CD4-positive, alpha-beta T cell (primary cell): Measurements from ENCODE around the gene MEGF11. TPM values are rescaled to one million over a fixed set of nuclear protein-coding genes. Genes with fewer than 3 reads are reported as not detected.

ENCODE experiments used
- ATAC-seq: fragments of 200-7000 bp; cut with Tn5 transposase; one replicate; pipeline ENCODE4 v1.10.0; 2022; ENCODE audit warnings: mild to moderate bottlenecking; ENCODE audit not compliant: poor library complexity
- CTCF ChIA-PET: fragments of 350-600 bp; sonication (Branson Sonifier 250); formaldehyde crosslinking; loops from one replicate; lab custom pipeline; 2021; ENCODE audit warnings: antibody characterized with exemption, inconsistent platforms; lab: Charles Lee
- POLR2A ChIA-PET: fragments of 350-600 bp; sonication (Branson Sonifier 250); formaldehyde crosslinking; loops from one replicate; lab custom pipeline; 2021; ENCODE audit warnings: antibody characterized with exemption, inconsistent platforms; lab: Charles Lee
- DNase-seq, 14 experiments: peaks; one replicate each; pipeline ENCODE4 v3.0.0-alpha.2; 2013 to 2020; ENCODE audit warnings: mixed read lengths in 2 of 14
- H3K27ac ChIP-seq, 2 donors: one replicate each; pipeline versions ENCODE4 v1.5.1 to v1.7.0; 2013; ENCODE audit warnings: low read length in 2 of 2, low read depth in 1 of 2, mild to moderate bottlenecking in 1 of 2
- H3K27me3 ChIP-seq, 2 experiments: 1 replicate in 1 of 2; 2 replicates in 1 of 2; pipeline versions ENCODE4 v1.6.1 to v1.7.0; 2013; ENCODE audit warnings: low read length in 2 of 2, control low read depth in 1 of 2, mild to moderate bottlenecking in 1 of 2, moderate library complexity in 1 of 2; ENCODE audit not compliant: insufficient read depth in 2 of 2, control insufficient read depth in 1 of 2
- H3K36me3 ChIP-seq: one replicate; pipeline ENCODE4 v1.6.1; 2013; ENCODE audit warnings: low read length, control low read depth; ENCODE audit not compliant: insufficient read depth
- H3K4me1 ChIP-seq: one replicate; pipeline ENCODE4 v1.6.1; 2013; ENCODE audit warnings: low read length, control low read depth; ENCODE audit not compliant: insufficient read depth
- H3K4me3 ChIP-seq: one replicate; pipeline ENCODE4 v1.5.1; 2013; ENCODE audit warnings: mild to moderate bottlenecking, low read length, moderate library complexity
- H3K9me3 ChIP-seq, 2 experiments: 1 replicate in 1 of 2; 2 replicates in 1 of 2; pipeline versions ENCODE4 v1.6.1 to v1.7.0; 2013; ENCODE audit warnings: low read length in 2 of 2, mild to moderate bottlenecking in 2 of 2, control low read depth in 1 of 2, moderate library complexity in 1 of 2; ENCODE audit not compliant: control insufficient read depth in 1 of 2, insufficient read depth in 1 of 2
- H3K27ac Mint-ChIP-seq: one replicate; pipeline ENCODE4 v1.8.0; 2020; ENCODE audit warnings: mixed read lengths
- H3K27me3 Mint-ChIP-seq: one replicate; pipeline ENCODE4 v1.8.0; 2021; ENCODE audit warnings: mixed read lengths
- H3K36me3 Mint-ChIP-seq: one replicate; pipeline ENCODE4 v1.8.0; 2021; ENCODE audit warnings: low read depth, mixed read lengths
- H3K4me1 Mint-ChIP-seq: one replicate; pipeline ENCODE4 v1.8.0; 2021; ENCODE audit warnings: low read depth, mixed read lengths
- H3K4me3 Mint-ChIP-seq: one replicate; pipeline ENCODE4 v1.8.0; 2020; ENCODE audit warnings: mild to moderate bottlenecking, mixed read lengths
- H3K9me3 Mint-ChIP-seq: one replicate; pipeline ENCODE4 v1.8.0; 2020; ENCODE audit warnings: mixed read lengths
- intact Hi-C, 2 experiments: fragments of 100-400 bp; cut with DNase I in 1 of 2; cut with micrococcal nuclease in 1 of 2; formaldehyde crosslinking; loops; one replicate each; pipeline versions ENCODE4 v1.15.1 to v1.9.0; 2023 to 2025; cut with DNase I, micrococcal nuclease
- total RNA-seq, 174 experiments: library from RNA in 2 of 174; stranded (reverse) in 2 of 174; gene quantifications; one replicate each; pipeline ENCODE4 v1.2.3 and lab custom pipeline; 2021 to 2026
- TF ChIP-seq, protein P1 (sequence below): fragments of 200-600 bp; IDR thresholded peaks from one replicate; pipeline ENCODE4 v1.8.0; 2022; ENCODE audit warnings: antibody characterized with exemption, mild to moderate bottlenecking

MEGF11 gene
- total RNA-seq, 2 experiments from 2014 or later = not detected

DNA sequence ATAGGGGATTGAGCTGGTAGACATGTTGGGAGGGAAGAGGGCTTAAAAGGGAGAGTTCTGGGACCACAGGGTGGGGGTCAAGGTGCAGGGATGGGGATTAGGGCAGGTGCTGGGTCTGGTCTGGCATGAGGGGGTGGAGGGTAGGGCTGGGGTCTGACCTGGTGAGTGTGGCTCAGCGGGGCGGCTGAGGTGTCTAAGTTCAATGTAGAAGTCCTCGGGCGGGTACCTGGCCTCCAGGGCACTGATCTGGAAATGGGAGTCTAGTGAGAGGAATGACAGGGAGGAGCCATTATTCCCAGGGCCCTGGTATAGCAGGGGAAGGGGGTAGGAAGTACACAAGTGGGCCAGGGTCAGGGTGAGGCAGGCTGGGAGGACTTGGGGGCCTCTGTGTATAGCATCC is 344.7 kb downstream of the MEGF11 start:
- CTCF ChIA-PET = no interaction called here
- POLR2A ChIA-PET = no interaction called here
- Histone ChIP-seq H3K36me3 (peaks cover 30% of the 10 kb centered on the region), H3K4me3 (no peak overlapping the region), H3K4me1 (no peaks in the 10 kb centered on the region), H3K27ac (no peak overlapping the region), H3K9me3 (no peaks in the 10 kb centered on the region), H3K27me3 (no peaks in the 10 kb centered on the region)
- H3K4me3 Mint-ChIP-seq = no peak overlapping the region
- ATAC-seq = no peak
- H3K9me3 Mint-ChIP-seq = no peaks in the 10 kb centered on the region
- H3K36me3 Mint-ChIP-seq = peaks cover 41% of the 10 kb centered on the region
- intact Hi-C loops = no loop called here
- H3K27me3 Mint-ChIP-seq = no peaks in the 10 kb centered on the region
- TF ChIP-seq, protein P1, sequence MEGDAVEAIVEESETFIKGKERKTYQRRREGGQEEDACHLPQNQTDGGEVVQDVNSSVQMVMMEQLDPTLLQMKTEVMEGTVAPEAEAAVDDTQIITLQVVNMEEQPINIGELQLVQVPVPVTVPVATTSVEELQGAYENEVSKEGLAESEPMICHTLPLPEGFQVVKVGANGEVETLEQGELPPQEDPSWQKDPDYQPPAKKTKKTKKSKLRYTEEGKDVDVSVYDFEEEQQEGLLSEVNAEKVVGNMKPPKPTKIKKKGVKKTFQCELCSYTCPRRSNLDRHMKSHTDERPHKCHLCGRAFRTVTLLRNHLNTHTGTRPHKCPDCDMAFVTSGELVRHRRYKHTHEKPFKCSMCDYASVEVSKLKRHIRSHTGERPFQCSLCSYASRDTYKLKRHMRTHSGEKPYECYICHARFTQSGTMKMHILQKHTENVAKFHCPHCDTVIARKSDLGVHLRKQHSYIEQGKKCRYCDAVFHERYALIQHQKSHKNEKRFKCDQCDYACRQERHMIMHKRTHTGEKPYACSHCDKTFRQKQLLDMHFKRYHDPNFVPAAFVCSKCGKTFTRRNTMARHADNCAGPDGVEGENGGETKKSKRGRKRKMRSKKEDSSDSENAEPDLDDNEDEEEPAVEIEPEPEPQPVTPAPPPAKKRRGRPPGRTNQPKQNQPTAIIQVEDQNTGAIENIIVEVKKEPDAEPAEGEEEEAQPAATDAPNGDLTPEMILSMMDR = no peak
- no peak overlapping the region for H3K27ac Mint-ChIP-seq
- no peak for DNase-seq
- no peaks in the 10 kb centered on the region for H3K4me1 Mint-ChIP-seq

DNA sequence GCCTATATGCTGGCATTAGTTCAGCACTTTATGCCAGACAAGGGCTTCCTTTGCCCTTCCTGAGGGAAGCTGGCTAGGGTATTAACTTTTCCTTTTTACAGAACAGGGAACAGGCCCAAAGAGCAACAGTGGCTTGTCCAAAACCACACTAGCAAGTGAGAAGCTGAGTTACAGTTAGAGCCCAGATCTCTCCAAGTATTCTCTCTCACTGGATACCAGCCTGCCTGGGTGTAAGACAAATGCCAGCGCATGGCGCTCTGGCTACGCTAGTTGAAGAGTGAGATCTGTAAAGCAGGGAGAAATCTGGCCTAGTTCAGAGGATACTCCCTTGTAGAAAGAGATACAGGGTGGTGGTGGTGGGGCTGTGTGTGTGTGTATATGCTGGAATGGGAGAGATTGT is 345.9 kb downstream of the MEGF11 start:
- Mint-ChIP-seq H3K9me3 (no peaks in the 10 kb centered on the region), H3K27me3 (no peaks in the 10 kb centered on the region), H3K4me1 (no peaks in the 10 kb centered on the region), H3K27ac (no peak overlapping the region), H3K36me3 (peaks cover 51% of the 10 kb centered on the region), H3K4me3 (no peak overlapping the region)
- Histone ChIP-seq H3K27me3 (no peaks in the 10 kb centered on the region), H3K36me3 (peaks cover 35% of the 10 kb centered on the region), H3K4me3 (no peak overlapping the region), H3K27ac (no peak overlapping the region), H3K4me1 (no peaks in the 10 kb centered on the region), H3K9me3 (no peaks in the 10 kb centered on the region)
- ATAC-seq = no peak
- intact Hi-C loops = no loop called here
- no peak for DNase-seq
- ChIA-PET POLR2A (no interaction called here), CTCF (interaction anchor here (0.6 kb wide), 1 partner anchor 133 kb away, joined by 3 read pairs; no protein-coding TSS in a partner anchor)
- TF ChIP-seq, protein P1 = no peak

DNA sequence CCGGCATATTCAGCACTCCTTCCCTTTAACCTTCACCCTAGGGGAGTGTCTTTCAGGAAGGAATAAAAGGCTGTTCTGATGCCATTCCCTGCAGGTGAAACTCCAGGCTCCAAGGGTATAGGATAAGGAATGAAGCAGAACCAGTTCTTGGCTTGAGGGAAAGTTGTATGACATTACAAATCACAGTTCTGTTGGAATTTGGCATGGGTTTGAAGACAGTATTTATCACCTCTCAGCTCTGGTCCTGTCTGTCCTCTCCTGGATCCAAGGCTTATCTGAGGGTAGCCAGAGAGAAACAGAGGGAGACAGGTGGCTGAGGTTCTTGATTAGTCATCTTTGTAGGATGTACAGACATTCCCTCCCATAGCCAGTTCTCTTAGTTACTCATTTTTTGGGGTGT is 347.2 kb downstream of the MEGF11 start:
- H3K27ac ChIP-seq = no peak overlapping the region
- H3K27ac Mint-ChIP-seq = no peak overlapping the region
- no peaks in the 10 kb centered on the region for H3K9me3 Mint-ChIP-seq
- ChIA-PET CTCF (no interaction called here), POLR2A (no interaction called here)
- H3K4me1 ChIP-seq = no peaks in the 10 kb centered on the region
- peaks cover 5% of the 10 kb centered on the region for H3K4me1 Mint-ChIP-seq
- peaks cover 60% of the 10 kb centered on the region for H3K36me3 Mint-ChIP-seq
- peaks cover 32% of the 10 kb centered on the region for H3K36me3 ChIP-seq
- H3K4me3 Mint-ChIP-seq = no peak overlapping the region
- H3K4me3 ChIP-seq = no peak overlapping the region
- no peaks in the 10 kb centered on the region for H3K27me3 Mint-ChIP-seq
- intact Hi-C loops = no loop called here
- no peaks in the 10 kb centered on the region for H3K27me3 ChIP-seq
- DNase-seq (no peak), ATAC-seq (no peak)
- TF ChIP-seq, protein P1 = no peak
- no peaks in the 10 kb centered on the region for H3K9me3 ChIP-seq
